ENCODE measurements around the gene MSI2.

GRCh38 chr17:57566721-57567120 is 310.4 kb downstream of the MSI2 start:
- TF ChIP-seq CTCF (IDR thresholded peaks at IDR 0.05; ENCODE audit: low read depth, low read length, poor library complexity, severe bottlenecking) (no peak), EZH2phosphoT487 (IDR thresholded peaks at IDR 0.05; ENCODE audit: borderline replicate concordance, low read length) (no peak)

Measured in DOHH2 (cell line).